HepG2 (cell line): Measurements from ENCODE around the gene AIF1. TPM values are rescaled to one million over a fixed set of nuclear protein-coding genes. Genes with fewer than 3 reads are reported as not detected.

ENCODE experiments used
- ELF3 ChIP-seq: IDR thresholded peaks from 2 replicates; pipeline ENCODE4 v1.6.1; 2016; ENCODE audit warnings: missing genetic modification reagents, missing compliant biosample characterization
- HDAC2 ChIP-seq: sonication (generic); formaldehyde crosslinking; IDR thresholded peaks from 2 replicates; pipeline ENCODE4 v1.4.0; 2020; ENCODE audit warnings: missing genetic modification reagents
- JARID2 ChIP-seq: sonication (generic); formaldehyde crosslinking; IDR thresholded peaks from 2 replicates; pipeline ENCODE4 v1.8.1; 2023; ENCODE audit warnings: missing genetic modification reagents, inconsistent platforms; ENCODE audit not compliant: insufficient replicate concordance
- NFE2L1 ChIP-seq: sonication (generic); formaldehyde crosslinking; IDR thresholded peaks from 2 replicates; pipeline ENCODE4 v1.4.0; 2020; ENCODE audit warnings: missing genetic modification reagents, mild to moderate bottlenecking, borderline replicate concordance
- PAX8 ChIP-seq: sonication (generic); formaldehyde crosslinking; IDR thresholded peaks from 2 replicates; pipeline ENCODE4 v1.8.0; 2022; ENCODE audit warnings: mild to moderate bottlenecking, missing genetic modification reagents, borderline replicate concordance
- PHF21A ChIP-seq: sonication (generic); formaldehyde crosslinking; IDR thresholded peaks from 2 replicates; pipeline ENCODE4 v1.5.0; 2020; ENCODE audit warnings: mild to moderate bottlenecking, missing genetic modification reagents
- TSC22D2 ChIP-seq: sonication (generic); formaldehyde crosslinking; IDR thresholded peaks from 2 replicates; pipeline ENCODE4 v1.5.1; 2020; ENCODE audit warnings: missing genetic modification reagents, mild to moderate bottlenecking, borderline replicate concordance
- ZFP62 ChIP-seq: sonication (generic); formaldehyde crosslinking; IDR thresholded peaks from 2 replicates; pipeline ENCODE4 v1.4.0; 2020; ENCODE audit warnings: missing genetic modification reagents
- ZMAT3 ChIP-seq: sonication (generic); formaldehyde crosslinking; conservative IDR thresholded peaks from 2 replicates; pipeline ENCODE4 v1.7.0; 2021; ENCODE audit warnings: missing genetic modification reagents
- ZNF672 ChIP-seq: sonication (generic); formaldehyde crosslinking; IDR thresholded peaks from 2 replicates; pipeline ENCODE4 v1.8.1; 2022; ENCODE audit warnings: missing genetic modification reagents
- ZNF766 ChIP-seq: sonication (generic); formaldehyde crosslinking; IDR thresholded peaks from 2 replicates; pipeline ENCODE4 v1.5.0; 2020; ENCODE audit warnings: missing genetic modification reagents, borderline replicate concordance
- ZNF883 ChIP-seq: sonication (generic); formaldehyde crosslinking; IDR thresholded peaks from 2 replicates; pipeline ENCODE4 v1.5.1; 2020; ENCODE audit warnings: mild to moderate bottlenecking, missing genetic modification reagents; ENCODE audit errors: not compliant biosample characterization
- ZSCAN12 ChIP-seq: sonication (generic); formaldehyde crosslinking; IDR thresholded peaks from 2 replicates; pipeline ENCODE4 v1.9.0; 2021; ENCODE audit warnings: mild to moderate bottlenecking, missing genetic modification reagents
- polyA plus RNA-seq, 8 experiments: library from polyadenylated mRNA; depleted of rRNA in 3 of 8; stranded (reverse) in 7 of 8; unstranded in 1 of 8; fragments of >200 nt; fragmentation: Illumina TruSeq in 4 of 8; extraction: Trizol in 4 of 8; gene quantifications; 2 replicates each; pipeline versions ENCODE4 v1.2.1 to v1.2.3, GENCODE V29; 2011 to 2016; ENCODE audit warnings: low read depth in 4 of 8, missing spikeins in 1 of 8, mixed read lengths in 1 of 8; ENCODE audit not compliant: insufficient read depth in 1 of 8
- total RNA-seq, 5 experiments: library from RNA; depleted of rRNA; stranded (reverse); fragments of >200 nt; fragmentation: Illumina TruSeq; extraction: Trizol; gene quantifications; 2 replicates each; pipeline ENCODE4 v1.2.3, GENCODE V29; 2016; ENCODE audit warnings: low read depth in 1 of 5
- TF ChIP-seq, protein P1 (sequence below): sonication (generic); formaldehyde crosslinking; IDR thresholded peaks from 2 replicates; pipeline ENCODE4 v1.8.1; 2023; ENCODE audit warnings: mild to moderate bottlenecking, missing genetic modification reagents
- TF ChIP-seq, protein P2 (sequence below): sonication (generic); formaldehyde crosslinking; IDR thresholded peaks from 2 replicates; pipeline ENCODE4 v1.4.0; 2020; ENCODE audit warnings: missing genetic modification reagents
- TF ChIP-seq, protein P3 (sequence below): sonication (generic); formaldehyde crosslinking; conservative IDR thresholded peaks from 2 replicates; pipeline ENCODE4 v1.4.0; 2020; ENCODE audit warnings: missing genetic modification reagents
- TF ChIP-seq, protein P4 (sequence below): sonication (generic); formaldehyde crosslinking; IDR thresholded peaks from 2 replicates; pipeline ENCODE4 v1.4.0; 2020; ENCODE audit warnings: mild to moderate bottlenecking, missing genetic modification reagents
- TF ChIP-seq, protein P5 (sequence below): sonication (generic); formaldehyde crosslinking; conservative IDR thresholded peaks from 2 replicates; pipeline ENCODE4 v1.8.0; 2022; ENCODE audit warnings: low read depth, missing genetic modification reagents

The AIF1 gene
- total and polyA plus RNA-seq, 2 of the 13 experiments (the other 11 are each of a cell fraction or from before 2014, with no cell fraction given) = 1.5 TPM; not detected in 1

DNA sequence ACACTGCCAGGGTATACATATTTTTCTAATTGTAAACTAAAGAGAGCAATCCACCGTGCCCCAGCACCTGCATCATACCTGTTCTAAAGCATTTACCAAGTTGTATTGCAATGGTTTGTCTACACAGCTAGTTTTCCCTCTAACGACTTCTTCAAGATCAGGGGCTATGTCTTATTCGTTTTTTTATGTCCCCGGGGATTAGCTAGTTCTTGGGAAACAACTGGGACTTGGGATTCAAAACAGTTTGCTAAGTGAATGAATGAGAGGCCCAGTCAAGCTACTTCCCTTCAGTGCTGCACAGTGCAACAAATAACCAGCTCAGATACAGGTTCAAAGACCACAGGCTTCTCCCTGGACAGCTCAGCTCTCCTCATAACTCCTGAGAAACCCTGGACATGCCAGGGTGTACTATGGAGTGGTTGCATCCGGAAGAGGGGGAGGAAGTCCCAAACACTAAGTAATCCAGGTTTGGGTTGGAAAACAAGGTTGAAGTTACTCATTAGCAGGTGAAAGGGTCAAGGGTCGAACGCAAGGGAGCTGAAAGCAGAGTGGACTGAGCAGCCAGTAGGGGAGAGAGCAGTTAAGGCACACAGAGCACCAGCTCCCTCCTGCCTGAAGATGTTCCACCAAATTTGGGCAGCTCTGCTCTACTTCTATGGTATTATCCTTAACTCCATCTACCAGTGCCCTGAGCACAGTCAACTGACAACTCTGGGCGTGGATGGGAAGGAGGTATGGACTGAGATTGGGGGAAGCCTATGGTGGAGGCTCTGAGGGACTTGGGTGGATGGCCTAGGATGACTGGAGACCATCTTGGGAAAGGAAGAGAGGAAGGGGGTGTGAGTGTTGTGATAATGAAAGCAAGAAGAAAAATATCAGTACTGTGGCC, 40.6 kb downstream of the AIF1 start, which contains the start of gene APOM (continued):
- peak; percentile 96 for TF ChIP-seq PAX8
- peak; percentile 95 for TF ChIP-seq ZNF766 (CRISPR knock-in tag)
- no peak for TF ChIP-seq ZFP62
- TF ChIP-seq PHF21A (CRISPR knock-in tag) = peak; percentile 98
- TF ChIP-seq ZNF672 = no peak
- TF ChIP-seq TSC22D2 (CRISPR knock-in tag) = peak; percentile 75; the same call in 1 of the 2 replicates
- peak; percentile 98 for TF ChIP-seq ELF3 (CRISPR knock-in tag)
- TF ChIP-seq, protein P1, sequence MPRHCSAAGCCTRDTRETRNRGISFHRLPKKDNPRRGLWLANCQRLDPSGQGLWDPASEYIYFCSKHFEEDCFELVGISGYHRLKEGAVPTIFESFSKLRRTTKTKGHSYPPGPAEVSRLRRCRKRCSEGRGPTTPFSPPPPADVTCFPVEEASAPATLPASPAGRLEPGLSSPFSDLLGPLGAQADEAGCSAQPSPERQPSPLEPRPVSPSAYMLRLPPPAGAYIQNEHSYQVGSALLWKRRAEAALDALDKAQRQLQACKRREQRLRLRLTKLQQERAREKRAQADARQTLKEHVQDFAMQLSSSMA (CRISPR knock-in tag) = peak; percentile 40; the same call in 1 of the 2 replicates
- TF ChIP-seq, protein P2, sequence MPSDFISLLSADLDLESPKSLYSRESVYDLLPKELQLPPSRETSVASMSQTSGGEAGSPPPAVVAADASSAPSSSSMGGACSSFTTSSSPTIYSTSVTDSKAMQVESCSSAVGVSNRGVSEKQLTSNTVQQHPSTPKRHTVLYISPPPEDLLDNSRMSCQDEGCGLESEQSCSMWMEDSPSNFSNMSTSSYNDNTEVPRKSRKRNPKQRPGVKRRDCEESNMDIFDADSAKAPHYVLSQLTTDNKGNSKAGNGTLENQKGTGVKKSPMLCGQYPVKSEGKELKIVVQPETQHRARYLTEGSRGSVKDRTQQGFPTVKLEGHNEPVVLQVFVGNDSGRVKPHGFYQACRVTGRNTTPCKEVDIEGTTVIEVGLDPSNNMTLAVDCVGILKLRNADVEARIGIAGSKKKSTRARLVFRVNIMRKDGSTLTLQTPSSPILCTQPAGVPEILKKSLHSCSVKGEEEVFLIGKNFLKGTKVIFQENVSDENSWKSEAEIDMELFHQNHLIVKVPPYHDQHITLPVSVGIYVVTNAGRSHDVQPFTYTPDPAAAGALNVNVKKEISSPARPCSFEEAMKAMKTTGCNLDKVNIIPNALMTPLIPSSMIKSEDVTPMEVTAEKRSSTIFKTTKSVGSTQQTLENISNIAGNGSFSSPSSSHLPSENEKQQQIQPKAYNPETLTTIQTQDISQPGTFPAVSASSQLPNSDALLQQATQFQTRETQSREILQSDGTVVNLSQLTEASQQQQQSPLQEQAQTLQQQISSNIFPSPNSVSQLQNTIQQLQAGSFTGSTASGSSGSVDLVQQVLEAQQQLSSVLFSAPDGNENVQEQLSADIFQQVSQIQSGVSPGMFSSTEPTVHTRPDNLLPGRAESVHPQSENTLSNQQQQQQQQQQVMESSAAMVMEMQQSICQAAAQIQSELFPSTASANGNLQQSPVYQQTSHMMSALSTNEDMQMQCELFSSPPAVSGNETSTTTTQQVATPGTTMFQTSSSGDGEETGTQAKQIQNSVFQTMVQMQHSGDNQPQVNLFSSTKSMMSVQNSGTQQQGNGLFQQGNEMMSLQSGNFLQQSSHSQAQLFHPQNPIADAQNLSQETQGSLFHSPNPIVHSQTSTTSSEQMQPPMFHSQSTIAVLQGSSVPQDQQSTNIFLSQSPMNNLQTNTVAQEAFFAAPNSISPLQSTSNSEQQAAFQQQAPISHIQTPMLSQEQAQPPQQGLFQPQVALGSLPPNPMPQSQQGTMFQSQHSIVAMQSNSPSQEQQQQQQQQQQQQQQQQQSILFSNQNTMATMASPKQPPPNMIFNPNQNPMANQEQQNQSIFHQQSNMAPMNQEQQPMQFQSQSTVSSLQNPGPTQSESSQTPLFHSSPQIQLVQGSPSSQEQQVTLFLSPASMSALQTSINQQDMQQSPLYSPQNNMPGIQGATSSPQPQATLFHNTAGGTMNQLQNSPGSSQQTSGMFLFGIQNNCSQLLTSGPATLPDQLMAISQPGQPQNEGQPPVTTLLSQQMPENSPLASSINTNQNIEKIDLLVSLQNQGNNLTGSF (CRISPR knock-in tag) = peak; percentile 79
- peak; percentile 96 for TF ChIP-seq HDAC2 (CRISPR knock-in tag)
- TF ChIP-seq ZMAT3 (CRISPR knock-in tag) = peak; percentile 82; the same call in 1 of the 2 replicates
- no peak for TF ChIP-seq ZSCAN12
- no peak for TF ChIP-seq NFE2L1 (CRISPR knock-in tag)
- TF ChIP-seq, protein P3, sequence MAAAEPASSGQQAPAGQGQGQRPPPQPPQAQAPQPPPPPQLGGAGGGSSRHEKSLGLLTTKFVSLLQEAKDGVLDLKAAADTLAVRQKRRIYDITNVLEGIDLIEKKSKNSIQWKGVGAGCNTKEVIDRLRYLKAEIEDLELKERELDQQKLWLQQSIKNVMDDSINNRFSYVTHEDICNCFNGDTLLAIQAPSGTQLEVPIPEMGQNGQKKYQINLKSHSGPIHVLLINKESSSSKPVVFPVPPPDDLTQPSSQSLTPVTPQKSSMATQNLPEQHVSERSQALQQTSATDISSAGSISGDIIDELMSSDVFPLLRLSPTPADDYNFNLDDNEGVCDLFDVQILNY (CRISPR knock-in tag) = no peak
- TF ChIP-seq, protein P4, sequence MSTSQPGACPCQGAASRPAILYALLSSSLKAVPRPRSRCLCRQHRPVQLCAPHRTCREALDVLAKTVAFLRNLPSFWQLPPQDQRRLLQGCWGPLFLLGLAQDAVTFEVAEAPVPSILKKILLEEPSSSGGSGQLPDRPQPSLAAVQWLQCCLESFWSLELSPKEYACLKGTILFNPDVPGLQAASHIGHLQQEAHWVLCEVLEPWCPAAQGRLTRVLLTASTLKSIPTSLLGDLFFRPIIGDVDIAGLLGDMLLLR (CRISPR knock-in tag) = no peak; the same call in 1 of the 2 replicates
- TF ChIP-seq, protein P5, sequence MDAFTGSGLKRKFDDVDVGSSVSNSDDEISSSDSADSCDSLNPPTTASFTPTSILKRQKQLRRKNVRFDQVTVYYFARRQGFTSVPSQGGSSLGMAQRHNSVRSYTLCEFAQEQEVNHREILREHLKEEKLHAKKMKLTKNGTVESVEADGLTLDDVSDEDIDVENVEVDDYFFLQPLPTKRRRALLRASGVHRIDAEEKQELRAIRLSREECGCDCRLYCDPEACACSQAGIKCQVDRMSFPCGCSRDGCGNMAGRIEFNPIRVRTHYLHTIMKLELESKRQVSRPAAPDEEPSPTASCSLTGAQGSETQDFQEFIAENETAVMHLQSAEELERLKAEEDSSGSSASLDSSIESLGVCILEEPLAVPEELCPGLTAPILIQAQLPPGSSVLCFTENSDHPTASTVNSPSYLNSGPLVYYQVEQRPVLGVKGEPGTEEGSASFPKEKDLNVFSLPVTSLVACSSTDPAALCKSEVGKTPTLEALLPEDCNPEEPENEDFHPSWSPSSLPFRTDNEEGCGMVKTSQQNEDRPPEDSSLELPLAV (CRISPR knock-in tag) = no peak
- no peak for TF ChIP-seq JARID2
- TF ChIP-seq ZNF883 (CRISPR knock-in tag) = peak; percentile 90
